Measurements from ENCODE around the gene DCAF6. TPM values are rescaled to one million over a fixed set of nuclear protein-coding genes. Genes with fewer than 3 reads are reported as not detected.

Gene DCAF6
- total and polyA plus RNA-seq, 8 donors: 39.7 to 62.7 (median 55.0) TPM

DNA sequence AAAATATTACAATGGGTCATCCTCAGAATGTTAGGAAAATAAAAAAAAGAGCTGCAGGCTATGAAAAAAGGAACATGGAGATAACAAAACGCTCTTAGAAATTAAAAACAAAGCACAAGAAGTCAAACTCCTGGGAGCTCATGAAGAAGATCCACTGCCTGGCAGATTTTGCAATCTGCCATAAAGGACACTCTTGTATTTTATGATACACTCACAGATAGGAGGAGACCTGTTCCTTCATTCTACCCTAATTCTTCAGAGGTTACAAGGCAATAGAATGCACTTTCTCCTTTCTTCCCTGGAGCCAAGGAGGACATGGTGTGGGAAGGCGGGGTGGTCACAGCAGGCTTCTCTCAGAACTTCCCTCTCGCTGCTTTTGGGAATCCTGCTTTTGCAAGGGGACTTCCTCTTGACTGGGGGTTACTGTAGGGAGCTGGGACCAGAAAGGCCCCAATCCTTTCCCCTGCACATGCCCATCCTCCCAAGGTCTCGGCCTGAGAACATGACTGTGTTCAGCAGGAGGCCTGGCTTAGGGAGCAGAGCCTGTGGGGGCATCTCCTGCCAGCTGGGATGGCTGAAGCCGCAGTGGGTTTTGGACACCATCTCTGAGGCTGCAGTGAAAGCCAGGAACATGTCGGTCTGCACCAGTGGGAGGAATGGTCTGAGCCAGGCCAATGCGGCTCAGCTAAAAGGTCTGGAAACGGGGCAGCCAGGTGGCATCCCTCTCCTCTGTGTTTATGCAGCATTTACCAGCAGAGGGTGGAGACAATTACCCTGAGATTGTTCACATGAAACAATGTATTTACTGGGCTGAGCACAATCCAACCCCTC lies 155.5 kb downstream of the DCAF6 start:
- H3K36me3 ChIP-seq: no peaks in the 10 kb centered on the region
- H3K27me3 ChIP-seq: no peaks in the 10 kb centered on the region
- no peaks in the 10 kb centered on the region for H3K9me3 ChIP-seq
- no peaks in the 10 kb centered on the region for H3K4me1 ChIP-seq
- ATAC-seq: no peak
- intact Hi-C loops (cut with DNase I): no loop called here
- no peak overlapping the region for H3K4me3 ChIP-seq
- DNase-seq: no peak
- TF ChIP-seq, protein P1, sequence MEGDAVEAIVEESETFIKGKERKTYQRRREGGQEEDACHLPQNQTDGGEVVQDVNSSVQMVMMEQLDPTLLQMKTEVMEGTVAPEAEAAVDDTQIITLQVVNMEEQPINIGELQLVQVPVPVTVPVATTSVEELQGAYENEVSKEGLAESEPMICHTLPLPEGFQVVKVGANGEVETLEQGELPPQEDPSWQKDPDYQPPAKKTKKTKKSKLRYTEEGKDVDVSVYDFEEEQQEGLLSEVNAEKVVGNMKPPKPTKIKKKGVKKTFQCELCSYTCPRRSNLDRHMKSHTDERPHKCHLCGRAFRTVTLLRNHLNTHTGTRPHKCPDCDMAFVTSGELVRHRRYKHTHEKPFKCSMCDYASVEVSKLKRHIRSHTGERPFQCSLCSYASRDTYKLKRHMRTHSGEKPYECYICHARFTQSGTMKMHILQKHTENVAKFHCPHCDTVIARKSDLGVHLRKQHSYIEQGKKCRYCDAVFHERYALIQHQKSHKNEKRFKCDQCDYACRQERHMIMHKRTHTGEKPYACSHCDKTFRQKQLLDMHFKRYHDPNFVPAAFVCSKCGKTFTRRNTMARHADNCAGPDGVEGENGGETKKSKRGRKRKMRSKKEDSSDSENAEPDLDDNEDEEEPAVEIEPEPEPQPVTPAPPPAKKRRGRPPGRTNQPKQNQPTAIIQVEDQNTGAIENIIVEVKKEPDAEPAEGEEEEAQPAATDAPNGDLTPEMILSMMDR (IDR thresholded peaks at IDR 0.05): no peak
- no peak overlapping the region for H3K27ac ChIP-seq

DNA sequence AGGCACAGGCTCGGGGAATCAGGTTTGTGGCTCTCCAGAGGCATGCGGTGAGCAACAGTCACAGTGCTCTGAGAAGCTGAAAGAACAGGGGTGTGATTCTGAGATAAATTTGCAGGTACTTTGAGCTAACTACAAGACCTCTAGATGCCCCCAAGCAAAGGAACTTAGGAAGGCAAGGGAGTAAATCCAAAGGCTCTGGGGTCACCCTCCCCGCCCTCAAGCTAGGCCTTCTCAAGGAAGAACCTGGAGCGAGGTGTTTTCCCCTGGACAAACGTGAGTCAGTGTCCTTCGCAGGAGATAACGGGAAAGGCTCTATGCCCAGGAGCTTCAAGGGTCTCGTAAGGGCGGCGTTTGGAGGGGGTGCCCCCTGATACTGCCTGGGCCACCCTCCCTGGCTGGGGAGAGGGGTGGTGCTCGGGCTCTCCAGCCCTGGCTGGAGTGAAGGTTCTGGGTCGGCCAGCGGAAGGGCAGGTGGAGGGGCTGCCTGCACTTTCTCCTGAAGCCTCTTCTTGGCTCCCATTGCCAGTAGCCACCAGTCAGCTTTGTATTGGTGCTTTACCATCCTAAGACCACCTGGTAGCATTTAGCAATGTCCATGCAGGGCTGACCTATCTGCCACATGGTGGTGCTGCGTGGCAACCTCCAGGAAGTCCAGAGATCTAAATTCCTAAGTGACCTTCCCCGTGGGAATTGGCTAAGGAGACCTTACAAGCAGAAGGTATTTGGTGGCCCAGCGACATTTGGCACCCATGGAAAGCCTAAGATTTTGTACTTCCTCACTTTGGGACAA lies 156.3 kb downstream of the DCAF6 start:
- Histone ChIP-seq H3K36me3 (no peaks in the 10 kb centered on the region), H3K27ac (no peak overlapping the region), H3K9me3 (no peaks in the 10 kb centered on the region), H3K4me1 (no peaks in the 10 kb centered on the region), H3K4me3 (no peak overlapping the region), H3K27me3 (no peaks in the 10 kb centered on the region)
- TF ChIP-seq, protein P1 (IDR thresholded peaks at IDR 0.05): no peak
- ATAC-seq (peak; percentile 35), DNase-seq (no peak)
- intact Hi-C loops (cut with DNase I): no loop called here

DNA sequence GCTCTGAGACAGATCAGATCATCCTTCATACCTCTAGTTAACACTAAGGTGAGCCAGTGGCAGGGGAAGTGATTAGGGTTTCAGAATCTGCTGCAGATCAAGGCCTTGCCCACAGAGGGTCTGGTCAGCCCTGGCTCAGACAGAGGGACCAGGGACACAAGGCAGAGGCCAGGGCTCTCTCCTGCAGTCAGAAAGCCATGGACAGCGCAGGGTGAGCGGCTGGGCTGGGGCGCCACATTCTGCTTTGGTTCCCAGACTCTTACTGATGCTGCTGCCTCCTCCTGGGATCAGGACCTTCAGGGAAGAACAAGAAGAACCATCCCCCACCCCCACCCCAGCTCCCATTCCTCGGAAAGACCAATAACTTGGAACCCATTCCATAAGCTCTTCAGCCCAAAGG lies 157.1 kb downstream of the DCAF6 start:
- DNase-seq: no peak
- no peak overlapping the region for H3K4me3 ChIP-seq
- ATAC-seq: no peak
- H3K27me3 ChIP-seq: no peaks in the 10 kb centered on the region
- H3K36me3 ChIP-seq: no peaks in the 10 kb centered on the region
- TF ChIP-seq, protein P1 (IDR thresholded peaks at IDR 0.05): no peak
- no peak overlapping the region for H3K27ac ChIP-seq
- no peaks in the 10 kb centered on the region for H3K4me1 ChIP-seq
- intact Hi-C loops (cut with DNase I): no loop called here
- no peaks in the 10 kb centered on the region for H3K9me3 ChIP-seq

DNA sequence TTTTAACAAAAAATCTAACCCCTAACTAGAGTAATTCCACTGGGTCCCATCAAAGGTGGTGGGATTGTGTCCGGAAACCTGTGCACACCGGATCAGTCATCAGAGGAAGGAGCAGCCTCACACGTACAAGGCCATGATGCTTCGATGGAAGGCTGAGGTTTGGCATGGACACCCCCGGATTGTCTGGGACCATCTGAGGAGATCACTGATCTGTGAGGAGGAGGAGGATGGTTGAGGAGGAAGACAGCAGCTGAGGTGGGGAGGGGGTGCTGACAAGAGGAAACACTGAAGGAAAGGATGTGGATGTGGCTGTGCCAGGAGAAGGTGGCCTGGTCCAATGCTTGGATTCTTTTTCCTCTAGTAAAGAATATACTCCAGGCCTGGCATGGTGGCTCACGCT lies 159.0 kb downstream of the DCAF6 start:
- intact Hi-C loops (cut with DNase I): no loop called here
- no peak overlapping the region for H3K4me3 ChIP-seq
- H3K27ac ChIP-seq: no peak overlapping the region
- no peak for ATAC-seq
- H3K27me3 ChIP-seq: no peaks in the 10 kb centered on the region
- no peaks in the 10 kb centered on the region for H3K9me3 ChIP-seq
- no peak for DNase-seq
- H3K4me1 ChIP-seq: no peaks in the 10 kb centered on the region
- TF ChIP-seq, protein P1 (IDR thresholded peaks at IDR 0.05): no peak
- H3K36me3 ChIP-seq: no peaks in the 10 kb centered on the region
